GM19035 (cell line): ENCODE results near the gene NSUN7.
"Not testable (repeated sequence)": the region's sequence is repeated elsewhere in the genome, so short reads cannot be mapped to it uniquely, and the experiment has no call there.

Experiments used
- ATAC-seq: cut with Tn5 transposase; IDR thresholded peaks from one replicate; pipeline ENCODE4 v1.9.1; 2021; ENCODE audit not compliant: unreplicated experiment

NSUN7 gene

GRCh38 chr4:40817157-40817556 lies 67.4 kb downstream of the NSUN7 start:
- ATAC-seq, result not testable (repeated sequence)

DNA sequence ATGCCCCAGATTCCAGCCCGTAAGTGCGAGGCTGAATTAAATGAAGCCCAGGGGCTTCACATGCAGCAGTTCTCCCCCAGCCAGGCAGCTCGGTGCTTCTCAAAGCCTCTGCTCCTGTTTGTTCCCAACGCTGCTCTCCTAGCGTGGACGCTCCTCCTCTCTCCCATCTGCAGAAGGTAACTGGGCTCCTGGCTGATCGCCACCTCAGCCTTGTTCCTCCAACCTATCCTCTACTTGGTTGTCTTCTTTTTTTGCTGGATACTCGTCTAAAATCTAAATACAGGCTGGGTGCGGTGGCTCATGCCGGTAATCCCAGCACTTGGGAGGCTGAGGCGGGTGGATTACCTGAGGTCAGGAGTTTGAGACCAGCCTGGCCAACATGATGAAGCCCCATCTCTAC lies 70.3 kb downstream of the NSUN7 start:
- no peak for ATAC-seq

DNA sequence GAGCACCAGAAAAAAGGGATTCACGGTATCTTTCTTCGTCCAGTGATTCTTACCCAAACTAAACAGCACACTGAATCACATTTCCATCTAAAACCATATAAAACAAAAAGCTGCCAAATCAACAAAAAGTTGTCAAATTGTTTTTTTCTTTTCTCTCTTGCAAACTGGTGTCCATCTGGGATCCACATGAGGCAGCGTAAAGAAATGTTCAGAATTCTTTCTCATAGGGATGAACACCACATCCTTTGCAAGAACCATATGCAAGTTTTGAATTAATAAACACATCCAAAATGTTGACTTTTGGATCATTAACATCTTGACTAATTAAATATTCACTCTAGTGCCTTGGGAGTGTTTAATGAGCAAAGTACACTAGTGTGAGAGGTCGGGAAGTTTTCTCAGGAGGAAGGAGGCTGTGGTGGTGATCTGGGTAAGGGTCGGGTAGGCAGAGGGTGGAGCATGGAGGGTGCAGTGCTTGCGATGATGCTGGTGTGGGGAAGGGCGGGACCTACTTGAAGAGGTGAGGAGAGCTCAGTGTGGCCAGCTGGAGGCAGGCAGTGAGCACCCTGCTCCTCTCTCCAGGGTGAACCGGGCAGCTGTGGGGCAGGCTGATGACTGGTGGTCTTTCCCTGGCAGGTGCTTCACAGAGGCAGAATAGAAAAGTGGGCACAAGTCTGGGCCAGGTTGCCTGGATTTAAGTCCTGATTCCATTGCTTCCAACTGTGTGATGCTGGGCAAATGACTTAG lies 72.8 kb downstream of the NSUN7 start:
- no peak for ATAC-seq

- no peak for ATAC-seq
Observed at GRCh38 chr4:40825014-40825838, 75.5 kb downstream of the NSUN7 start.

DNA sequence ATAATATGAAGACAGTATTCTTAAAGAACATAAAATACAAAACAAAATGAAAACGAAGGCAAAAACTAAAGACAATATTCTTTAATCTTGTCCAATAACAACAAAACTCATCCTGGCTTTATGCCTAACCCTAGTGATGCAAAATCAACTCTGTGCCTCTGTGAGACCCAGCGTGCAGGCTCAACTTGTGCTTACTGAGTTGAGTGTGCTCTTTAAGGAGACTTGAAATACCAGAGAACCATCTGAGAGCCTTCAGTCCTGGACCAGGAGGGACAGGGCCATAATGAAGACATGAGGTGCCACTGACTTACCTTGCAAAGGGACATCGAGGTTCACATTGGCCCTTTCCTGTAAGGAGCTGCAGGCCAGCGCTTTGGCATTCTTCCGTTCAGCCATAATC lies 77.1 kb downstream of the NSUN7 start:
- ATAC-seq, result no peak

GRCh38 chr4:40827758-40828157 lies 78.0 kb downstream of the NSUN7 start:
- ATAC-seq, result no peak

GRCh38 chr4:40828661-40829060 lies 78.9 kb downstream of the NSUN7 start:
- ATAC-seq, result no peak

DNA sequence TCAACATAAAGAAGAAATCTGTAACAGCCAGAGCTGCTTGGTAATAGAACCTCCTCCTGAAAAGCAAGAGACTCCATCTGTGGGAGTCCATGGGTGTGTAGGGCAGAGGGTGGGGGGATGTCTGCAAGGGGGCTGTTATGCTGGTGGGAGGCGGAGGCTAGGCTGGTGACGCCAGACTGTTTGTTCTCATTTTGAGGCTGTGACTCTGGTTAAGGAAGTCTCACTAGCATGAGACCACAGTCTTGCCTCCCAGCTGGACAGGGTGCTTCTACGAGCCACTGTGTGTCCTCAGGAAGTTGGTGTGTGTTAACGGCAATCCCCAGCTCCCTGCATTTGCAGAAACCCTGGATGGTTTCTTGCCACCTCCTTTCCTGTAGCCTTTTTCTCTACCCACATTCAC lies 79.8 kb downstream of the NSUN7 start:
- no peak for ATAC-seq

DNA sequence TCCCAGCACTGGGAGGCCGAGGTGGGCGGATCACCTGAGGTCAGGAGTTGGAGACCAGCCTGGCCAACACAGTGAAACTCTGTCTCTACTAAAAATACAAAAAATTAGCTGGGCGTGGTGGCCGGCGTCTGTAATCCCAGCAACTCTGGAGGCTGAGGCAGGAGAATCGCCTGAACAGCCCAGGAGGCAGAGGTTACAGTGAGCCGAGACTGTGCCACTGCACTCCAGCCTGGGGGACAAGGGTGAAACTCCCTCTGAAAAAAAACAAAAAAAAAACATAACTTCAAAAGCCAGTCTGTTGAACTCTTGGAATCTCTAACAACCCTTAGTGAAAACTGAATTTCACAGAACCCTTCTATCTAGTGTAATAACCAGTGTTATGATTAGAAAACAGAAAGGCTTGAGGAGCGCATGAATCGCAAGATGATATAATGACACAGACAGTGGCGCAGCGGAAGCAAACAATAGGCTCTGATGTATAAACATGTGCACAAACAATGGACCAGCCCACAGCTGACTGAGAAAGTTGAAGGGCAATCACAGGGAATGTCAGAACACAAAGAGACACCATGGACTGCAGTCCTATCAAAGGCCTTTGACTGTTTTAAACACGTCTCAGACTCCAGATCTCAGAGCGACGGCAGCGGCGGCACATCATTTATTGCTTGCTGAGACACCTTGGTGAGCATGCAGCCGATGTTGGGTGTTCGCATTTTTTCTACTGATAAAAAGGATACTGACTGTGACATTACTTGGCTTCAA lies 81.6 kb downstream of the NSUN7 start:
- no peak for ATAC-seq

DNA sequence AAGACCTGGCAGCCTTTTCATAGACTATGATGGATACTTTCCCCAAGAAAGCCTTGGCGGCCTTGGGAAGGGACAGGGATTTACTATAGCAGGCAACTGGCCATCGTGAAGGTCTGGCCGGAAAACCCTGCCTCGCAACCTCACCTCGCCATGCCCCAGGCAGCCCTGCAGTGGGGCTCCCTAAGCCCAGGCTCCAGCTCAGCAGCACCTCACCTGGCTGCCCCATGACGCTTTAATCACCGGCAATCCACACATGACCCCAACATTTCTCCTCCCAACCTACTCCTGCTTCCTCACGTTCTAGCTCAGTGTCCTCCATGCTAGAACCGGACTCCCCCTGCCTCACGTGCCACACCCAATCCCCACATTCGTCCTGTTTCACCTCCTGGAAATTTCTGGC lies 82.4 kb downstream of the NSUN7 start:
- no peak for ATAC-seq

GRCh38 chr4:40833212-40833611 lies 83.5 kb downstream of the NSUN7 start:
- ATAC-seq, result no peak

DNA sequence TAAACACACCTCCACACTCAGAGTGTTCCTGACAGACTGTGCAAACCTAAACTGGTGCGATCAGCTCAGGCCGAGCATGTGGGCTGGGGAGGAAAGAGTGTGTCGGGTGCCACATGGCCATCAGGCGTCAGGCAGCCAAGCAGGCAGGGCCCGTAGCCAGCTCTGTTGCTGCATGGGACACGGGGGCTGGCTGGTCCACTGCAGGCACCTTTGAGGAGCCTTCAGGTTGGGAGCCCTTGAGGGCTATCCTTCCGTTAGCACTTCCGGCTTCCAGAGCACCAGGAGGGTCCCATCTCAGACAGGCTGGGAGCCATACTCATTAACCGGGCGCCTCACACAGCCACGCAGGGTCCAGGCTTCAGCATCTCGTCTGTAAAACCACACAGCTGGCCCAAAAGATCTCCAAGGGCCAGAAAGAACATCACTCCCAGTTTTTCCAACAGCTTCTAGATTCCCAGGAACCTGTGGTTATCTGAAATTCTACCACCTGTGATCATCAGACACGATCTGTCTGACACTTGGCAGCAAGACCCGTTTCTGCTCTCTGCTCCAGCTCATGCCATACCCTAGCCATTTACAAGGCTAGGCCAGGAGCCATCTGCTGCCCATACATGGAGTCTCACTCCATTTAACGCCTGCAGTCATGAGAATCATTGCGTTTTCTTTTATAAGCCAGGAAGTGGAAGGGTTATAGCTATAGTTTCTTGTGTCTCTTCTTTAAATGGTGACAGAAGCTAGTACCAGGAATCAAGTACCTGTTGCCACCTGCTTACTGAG lies 87.5 kb downstream of the NSUN7 start:
- no peak for ATAC-seq

GRCh38 chr4:40838742-40839141 lies 89.0 kb downstream of the NSUN7 start:
- ATAC-seq, result no peak

DNA sequence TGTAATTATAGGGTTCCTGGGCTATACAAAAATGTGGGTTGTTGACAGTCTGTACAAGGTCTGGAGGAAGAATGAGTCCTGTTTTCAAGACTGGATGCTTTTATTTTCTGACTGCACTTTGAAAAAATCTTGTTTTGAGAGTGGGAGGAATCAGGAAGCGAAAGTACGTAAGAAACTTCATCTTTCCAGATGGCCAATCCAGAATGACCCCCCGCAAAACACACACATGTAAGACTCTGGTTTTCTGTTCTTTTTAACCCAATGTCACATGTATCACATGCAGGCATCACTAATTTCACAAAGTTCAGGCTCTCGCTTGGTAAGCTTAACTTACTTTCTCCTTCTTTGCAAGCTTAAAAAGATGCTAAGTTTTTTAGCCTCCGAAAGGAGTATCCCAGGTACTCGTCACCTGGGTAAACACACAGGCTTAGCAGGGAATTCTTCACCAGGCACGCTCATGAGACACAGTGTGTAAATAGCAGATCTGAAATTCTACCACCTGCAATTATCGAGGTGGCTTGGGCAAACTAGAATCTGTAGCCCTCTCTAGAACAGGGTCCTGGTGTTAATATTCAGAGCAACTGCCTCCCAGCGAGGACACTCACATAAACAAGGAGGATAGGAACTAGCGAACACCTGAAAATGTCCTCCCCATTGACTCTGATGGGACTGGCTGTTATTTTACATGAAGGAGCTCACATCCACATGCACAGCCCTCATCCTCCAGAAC lies 90.7 kb downstream of the NSUN7 start:
- peak; percentile 34 for ATAC-seq

- peak; percentile 71 for ATAC-seq
Observed at GRCh38 chr4:40840985-40841571, 91.3 kb downstream of the NSUN7 start.

- ATAC-seq, result no peak
Observed at GRCh38 chr4:40842318-40842717, 92.6 kb downstream of the NSUN7 start.

DNA sequence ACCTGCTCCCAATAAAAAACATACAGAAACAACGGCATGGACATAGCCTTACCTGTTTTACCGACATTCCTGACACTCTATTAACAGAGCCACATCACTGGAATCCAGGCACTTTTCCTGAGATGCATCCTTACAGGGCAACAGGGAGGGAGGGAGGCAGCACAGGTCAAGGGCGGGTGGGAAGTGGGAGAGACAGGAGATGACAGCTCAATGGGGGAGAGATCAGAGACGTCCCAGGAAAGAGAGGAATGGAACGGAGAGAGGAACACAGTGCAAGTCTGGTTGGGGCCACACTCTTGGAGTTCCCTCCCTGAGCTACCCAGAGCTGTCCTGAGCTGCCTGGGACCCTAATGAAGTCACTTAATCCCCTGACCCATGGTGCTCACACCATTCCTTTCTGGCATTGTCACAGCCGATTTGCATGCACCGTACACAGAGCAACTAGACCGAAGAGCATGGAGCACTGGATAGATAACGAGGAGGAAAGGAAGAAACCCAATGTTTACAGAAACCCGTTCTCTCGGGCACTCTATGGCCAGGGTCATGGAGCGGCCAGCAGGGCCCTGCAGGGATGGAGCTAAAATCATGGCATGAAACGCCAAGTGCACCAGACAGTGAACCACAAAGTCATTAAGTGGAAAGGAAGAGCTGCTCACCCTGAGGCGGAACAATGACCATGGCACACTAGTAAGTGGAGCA lies 93.1 kb downstream of the NSUN7 start:
- ATAC-seq, result no peak

- ATAC-seq, result peak; percentile 51
Observed at GRCh38 chr4:40843696-40844095, 93.9 kb downstream of the NSUN7 start.

DNA sequence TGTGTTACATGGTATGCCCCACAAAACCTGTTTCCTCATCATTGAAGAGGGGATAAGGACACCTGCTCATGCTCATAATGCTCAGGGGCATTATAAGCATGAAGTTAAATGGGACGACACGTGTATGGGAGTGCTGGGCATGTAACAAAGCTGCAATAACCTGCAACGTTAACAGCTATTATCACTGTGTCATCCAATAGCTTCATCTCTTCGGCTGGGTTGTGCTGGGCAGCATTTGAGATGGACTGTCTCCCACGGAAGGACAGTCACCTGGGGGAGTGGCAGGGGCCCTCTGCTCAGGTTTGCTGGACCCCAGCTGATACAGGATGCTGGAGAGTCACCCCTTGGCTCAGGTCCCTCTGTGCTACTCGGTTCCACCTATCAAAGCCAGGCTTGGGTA lies 94.5 kb downstream of the NSUN7 start:
- no peak for ATAC-seq
